Gastroesophageal sphincter (tissue), 3 donors: ENCODE measurements around the gene RNF213.

Source experiments
- EP300 ChIP-seq: sonication (generic); formaldehyde crosslinking; IDR thresholded peaks from one replicate; pipeline ENCODE4 v1.6.1; 2017; ENCODE audit warnings: antibody characterized with exemption, mild to moderate bottlenecking
- POLR2A ChIP-seq, 2 donors: fragments of 450-650 bp; IDR thresholded peaks; one replicate each; pipeline ENCODE4 v1.6.1; 2017; ENCODE audit warnings: antibody characterized with exemption in 2 of 2, mild to moderate bottlenecking in 2 of 2, moderate library complexity in 1 of 2
- POLR2AphosphoS5 ChIP-seq: sonication (generic); formaldehyde crosslinking; IDR thresholded peaks from one replicate; pipeline ENCODE4 v1.6.1; 2017; ENCODE audit warnings: antibody characterized with exemption
- TF ChIP-seq, protein P1 (sequence below), 4 experiments: fragments of 200-600 bp in 2 of 4; fragments of 450-650 bp in 2 of 4; sonication (generic) in 1 of 4; IDR thresholded peaks; one replicate each; pipeline ENCODE4 v1.5.1; 2017 to 2019; ENCODE audit warnings: antibody characterized with exemption in 4 of 4, mild to moderate bottlenecking in 2 of 4, moderate library complexity in 2 of 4

DNA sequence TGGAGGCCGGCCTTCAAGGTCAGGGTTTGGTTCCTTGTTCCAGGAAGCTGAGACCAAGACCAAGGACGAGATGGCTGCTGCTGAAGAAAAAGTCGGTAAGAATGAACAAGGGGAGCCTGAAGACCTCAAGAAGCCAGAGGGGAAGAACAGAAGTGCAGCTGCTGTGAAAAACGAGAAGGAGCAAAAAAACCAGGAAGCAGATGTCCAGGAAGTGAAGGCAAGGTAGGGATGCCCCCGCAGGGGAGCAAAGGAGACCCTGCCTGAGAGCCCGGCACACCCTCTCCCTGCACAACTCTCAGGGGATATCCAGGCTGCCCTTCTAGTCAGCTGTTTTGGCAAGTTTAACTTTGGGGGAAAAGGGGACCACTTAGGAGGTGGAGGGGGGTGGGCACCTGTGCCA, 29.0 kb downstream of the RNF213 start:
- TF ChIP-seq, protein P1, sequence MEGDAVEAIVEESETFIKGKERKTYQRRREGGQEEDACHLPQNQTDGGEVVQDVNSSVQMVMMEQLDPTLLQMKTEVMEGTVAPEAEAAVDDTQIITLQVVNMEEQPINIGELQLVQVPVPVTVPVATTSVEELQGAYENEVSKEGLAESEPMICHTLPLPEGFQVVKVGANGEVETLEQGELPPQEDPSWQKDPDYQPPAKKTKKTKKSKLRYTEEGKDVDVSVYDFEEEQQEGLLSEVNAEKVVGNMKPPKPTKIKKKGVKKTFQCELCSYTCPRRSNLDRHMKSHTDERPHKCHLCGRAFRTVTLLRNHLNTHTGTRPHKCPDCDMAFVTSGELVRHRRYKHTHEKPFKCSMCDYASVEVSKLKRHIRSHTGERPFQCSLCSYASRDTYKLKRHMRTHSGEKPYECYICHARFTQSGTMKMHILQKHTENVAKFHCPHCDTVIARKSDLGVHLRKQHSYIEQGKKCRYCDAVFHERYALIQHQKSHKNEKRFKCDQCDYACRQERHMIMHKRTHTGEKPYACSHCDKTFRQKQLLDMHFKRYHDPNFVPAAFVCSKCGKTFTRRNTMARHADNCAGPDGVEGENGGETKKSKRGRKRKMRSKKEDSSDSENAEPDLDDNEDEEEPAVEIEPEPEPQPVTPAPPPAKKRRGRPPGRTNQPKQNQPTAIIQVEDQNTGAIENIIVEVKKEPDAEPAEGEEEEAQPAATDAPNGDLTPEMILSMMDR (IDR thresholded peaks at IDR 0.05), result no peak
- no peak for TF ChIP-seq POLR2A (IDR thresholded peaks at IDR 0.05)
- TF ChIP-seq POLR2AphosphoS5, result no peak
- no peak for TF ChIP-seq EP300
